COLO829 (cell line): ENCODE results near the gene PDGFRB.

Experiments used
- DNase-seq: peaks from one replicate; pipeline ENCODE4 v3.0.0; 2012; ENCODE audit warnings: low spot score

PDGFRB gene

GRCh38 chr5:150181766-150182545 lies 26.3 kb upstream of the PDGFRB start:
- no peak for DNase-seq

DNA sequence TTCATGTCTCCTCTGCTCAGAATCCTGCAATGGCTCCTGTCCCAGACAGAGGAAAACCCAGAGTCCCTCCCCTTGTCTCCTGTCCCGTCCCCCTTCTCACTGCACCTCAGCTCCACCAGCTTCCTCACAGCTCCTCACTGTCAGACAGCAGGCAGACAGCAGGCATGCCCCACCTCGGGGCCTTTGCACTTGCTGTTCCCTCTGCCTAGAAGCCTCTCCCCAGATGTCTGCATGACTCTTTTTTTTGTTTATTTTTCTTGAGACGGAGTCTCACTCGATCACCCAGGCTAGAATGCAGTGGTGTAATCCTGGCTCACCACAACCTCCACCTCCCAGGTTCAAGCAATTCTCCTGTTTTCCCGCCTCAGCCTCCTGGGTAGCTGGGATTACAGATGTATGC lies 25.4 kb upstream of the PDGFRB start:
- no peak for DNase-seq

DNA sequence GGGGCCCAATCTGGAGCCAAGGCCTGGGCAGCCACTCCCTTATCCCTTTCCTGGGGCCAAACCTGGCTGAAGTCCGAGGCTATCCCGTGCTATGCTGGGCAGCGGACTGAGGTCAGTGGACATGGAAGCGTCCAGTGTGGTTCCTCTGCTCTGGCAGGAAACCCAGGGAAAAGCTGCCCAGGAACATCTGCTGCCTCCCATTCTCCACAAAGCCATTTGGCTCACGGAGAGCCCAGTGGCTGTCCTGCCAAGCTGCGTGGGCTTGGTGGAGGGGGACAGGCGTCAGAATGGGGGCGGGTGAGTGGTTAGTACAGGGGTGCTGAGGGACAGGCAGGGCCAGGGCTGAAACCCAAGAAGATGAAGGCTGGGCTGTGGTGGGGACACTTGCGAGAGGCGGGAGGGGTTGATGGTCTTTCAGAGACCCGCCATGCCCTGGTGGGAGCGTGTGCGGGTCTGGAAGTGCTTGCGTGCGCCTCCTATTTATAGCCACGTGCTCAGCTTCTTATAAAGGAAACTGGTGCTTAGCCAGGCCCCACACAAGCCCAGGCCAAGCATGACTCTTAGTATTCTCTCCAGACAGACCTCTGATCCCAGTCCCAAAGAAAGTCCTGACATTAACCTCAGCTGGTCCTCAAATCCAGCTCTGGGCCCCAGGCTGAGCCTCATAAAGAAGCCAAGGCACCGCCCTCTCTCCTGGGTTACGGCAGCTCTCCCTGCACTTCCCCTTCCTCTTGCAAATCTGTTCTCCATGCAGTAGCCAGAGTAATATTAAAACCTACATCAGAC lies 24.8 kb upstream of the PDGFRB start:
- no peak for DNase-seq

DNA sequence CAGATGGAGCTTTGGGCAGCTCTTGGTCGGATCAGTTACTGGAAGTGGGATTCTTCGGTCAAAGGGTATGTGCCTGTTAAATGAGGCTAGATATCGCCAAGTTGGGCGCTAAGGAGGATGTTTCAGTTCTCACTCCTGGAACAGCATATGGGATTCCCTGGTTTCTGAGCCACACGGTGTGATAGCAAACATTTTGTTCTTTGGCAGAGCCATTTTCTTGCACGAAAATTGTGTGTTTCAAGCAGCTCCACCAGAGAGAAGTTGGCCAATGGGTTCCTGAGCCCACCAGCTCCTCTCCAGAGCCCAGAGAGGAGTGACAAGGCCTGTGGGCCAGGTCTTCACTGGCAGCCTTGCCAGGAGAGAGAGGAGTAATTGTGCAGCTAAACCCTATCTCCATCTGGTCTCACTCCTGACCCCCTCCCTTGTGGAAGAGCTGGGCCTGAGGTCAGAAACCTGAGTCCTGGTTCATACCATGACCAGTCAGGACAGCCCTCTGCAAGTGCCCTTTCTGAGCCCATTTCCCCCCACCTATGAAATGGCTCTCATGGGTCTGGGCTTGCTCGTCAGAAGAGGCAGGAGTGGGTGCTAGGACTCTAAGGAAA lies 23.5 kb upstream of the PDGFRB start:
- no peak for DNase-seq

GRCh38 chr5:150178262-150178661 lies 22.6 kb upstream of the PDGFRB start:
- no peak for DNase-seq

- DNase-seq = no peak
Observed at GRCh38 chr5:150177721-150178120, 22.1 kb upstream of the PDGFRB start.

- no peak for DNase-seq
Observed at GRCh38 chr5:150176745-150177477, 21.3 kb upstream of the PDGFRB start.

GRCh38 chr5:150175536-150175935 lies 19.9 kb upstream of the PDGFRB start:
- peak; percentile 35 for DNase-seq

GRCh38 chr5:150175076-150175475 lies 19.4 kb upstream of the PDGFRB start:
- DNase-seq = peak; percentile 44

- no peak for DNase-seq
Observed at GRCh38 chr5:150174285-150174684, 18.6 kb upstream of the PDGFRB start.

- no peak for DNase-seq
Observed at GRCh38 chr5:150173161-150173560, 17.5 kb upstream of the PDGFRB start.

GRCh38 chr5:150172556-150172955 lies 16.9 kb upstream of the PDGFRB start:
- no peak for DNase-seq

DNA sequence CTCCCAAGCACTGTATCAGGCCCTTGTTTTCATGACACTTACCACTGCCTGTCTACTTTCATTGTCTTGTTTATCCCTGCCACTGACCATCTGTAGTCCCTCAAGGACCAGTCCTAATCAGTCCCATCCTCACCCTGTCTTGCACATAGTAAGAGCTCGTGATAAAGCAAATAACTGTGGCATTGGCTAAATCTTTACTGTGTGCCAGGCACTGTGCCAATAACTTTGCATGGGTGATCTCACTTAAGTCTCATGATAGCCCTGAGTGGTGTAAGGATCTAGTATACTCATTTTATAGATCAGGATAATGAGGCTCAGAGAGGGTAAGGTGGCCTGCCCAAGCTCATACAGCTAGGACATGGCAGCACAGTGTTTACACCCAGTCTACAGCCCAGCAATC lies 16.5 kb upstream of the PDGFRB start:
- DNase-seq = no peak

- DNase-seq = no peak
Observed at GRCh38 chr5:150168864-150169263, 13.2 kb upstream of the PDGFRB start.

- no peak for DNase-seq
Observed at GRCh38 chr5:150167908-150168307, 12.3 kb upstream of the PDGFRB start.

GRCh38 chr5:150167512-150167850 lies 11.8 kb upstream of the PDGFRB start:
- no peak for DNase-seq

DNA sequence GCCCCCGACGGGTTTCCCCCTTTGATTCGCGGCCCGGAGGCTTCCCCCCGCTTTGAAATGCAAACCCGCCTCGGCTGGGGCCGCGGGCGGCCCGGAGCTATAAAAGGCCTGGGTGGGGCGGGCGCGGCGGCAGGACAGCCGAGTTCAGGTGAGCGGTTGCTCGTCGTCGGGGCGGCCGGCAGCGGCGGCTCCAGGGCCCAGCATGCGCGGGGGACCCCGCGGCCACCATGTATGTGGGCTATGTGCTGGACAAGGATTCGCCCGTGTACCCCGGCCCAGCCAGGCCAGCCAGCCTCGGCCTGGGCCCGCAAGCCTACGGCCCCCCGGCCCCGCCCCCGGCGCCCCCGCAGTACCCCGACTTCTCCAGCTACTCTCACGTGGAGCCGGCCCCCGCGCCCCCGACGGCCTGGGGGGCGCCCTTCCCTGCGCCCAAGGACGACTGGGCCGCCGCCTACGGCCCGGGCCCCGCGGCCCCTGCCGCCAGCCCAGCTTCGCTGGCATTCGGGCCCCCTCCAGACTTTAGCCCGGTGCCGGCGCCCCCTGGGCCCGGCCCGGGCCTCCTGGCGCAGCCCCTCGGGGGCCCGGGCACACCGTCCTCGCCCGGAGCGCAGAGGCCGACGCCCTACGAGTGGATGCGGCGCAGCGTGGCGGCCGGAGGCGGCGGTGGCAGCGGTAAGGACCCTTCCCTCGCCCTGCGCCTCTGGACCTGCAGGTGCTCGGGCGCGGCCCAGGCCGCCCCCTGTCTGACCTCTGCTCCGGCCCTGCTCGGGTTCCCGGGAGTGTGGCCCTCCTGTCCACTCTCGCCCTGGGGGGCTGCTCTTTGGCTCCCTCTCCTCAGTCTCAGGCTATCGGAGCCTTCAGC lies 11.2 kb upstream of the PDGFRB start, which contains the start of gene CDX1:
Gene CDX1 (plus strand): TSS at position 129 of the 862 bp plus-strand sequence. CDS start 99 bp downstream, at position 228.
- DNase-seq = no peak

DNA sequence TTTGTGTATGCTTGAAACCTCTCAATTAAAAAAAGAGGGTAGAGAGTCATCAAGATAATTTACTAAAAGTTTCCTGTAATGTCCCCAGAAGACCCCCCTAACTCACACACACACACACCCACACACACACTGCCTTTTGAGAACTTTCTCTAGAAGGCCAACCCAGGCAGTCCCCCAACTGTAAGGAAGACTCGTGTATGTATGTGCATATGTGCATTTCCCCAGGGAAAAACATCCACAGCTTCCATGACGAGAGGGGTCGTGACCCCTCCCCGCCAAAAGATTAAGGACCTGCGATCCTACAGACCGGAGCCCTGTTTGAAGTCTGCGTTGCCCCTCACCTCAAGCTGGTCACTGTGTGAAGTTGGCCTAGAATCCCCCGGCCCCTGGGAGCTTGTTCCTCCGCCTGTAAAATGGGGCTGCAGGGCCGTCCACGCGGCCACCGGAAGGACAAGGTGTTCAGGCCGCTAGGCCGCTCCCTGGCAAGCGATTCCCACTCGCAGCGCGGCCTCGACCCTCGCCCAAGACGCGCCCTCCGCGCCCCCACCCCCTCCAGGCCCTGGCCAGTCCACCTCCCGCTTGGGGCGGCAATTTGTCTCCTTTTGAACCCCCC lies 10.5 kb upstream of the PDGFRB start:
- DNase-seq = no peak

DNA sequence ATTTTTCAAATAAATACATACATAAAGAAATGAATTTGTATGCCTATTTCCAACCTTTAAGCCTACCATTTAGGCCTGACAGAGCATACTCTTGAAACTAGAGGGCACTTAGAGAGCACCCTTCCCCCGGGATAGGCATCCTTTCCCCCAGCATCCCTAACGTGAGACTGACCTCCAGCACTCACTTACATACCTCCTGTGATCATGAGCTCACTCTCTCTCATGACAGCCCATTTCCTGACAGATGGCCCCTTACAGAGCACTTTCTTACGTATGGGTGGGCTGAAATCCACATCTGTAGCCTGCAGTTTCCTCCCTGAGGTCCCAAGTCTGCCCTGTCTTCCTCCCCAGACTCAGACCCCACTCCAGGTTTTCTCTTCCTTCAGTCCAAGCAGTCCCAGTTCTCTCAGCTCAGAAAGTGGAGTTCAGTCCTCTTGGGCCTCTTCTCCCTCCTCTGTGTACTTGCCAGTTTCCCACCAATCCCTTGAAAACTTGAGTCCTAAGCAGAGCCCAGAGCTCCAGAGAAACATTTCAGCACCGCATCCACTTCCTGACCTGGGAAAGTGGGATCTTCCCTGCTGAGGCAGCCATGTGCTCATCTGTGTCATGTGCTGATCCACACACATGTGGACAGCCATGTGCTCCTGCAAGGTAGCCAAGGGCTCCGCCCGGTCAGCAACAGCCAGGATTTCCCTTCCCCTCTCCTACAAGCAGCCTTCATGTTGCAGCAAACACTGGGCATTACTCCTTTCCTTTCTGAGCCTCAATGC lies 8.8 kb upstream of the PDGFRB start:
- DNase-seq = no peak

- DNase-seq = no peak
Observed at GRCh38 chr5:150163547-150164059, 8.0 kb upstream of the PDGFRB start.
